Retinal pigment epithelial cell (primary cell): ENCODE data around the gene RAD9A.
A peak's percentile ranks its signal among the peaks of the same experiment; 100 is the strongest.
"Not testable (repeated sequence)": the region's sequence is repeated elsewhere in the genome, so short reads cannot be mapped to it uniquely, and the experiment has no call there.

Experiments
- DNase-seq: peaks from one replicate; pipeline ENCODE4 v3.0.0-alpha.2; 2010; ENCODE audit warnings: low read depth
- H3K4me3 ChIP-seq: 2 replicates; pipeline ENCODE4 v1.5.1; 2011; ENCODE audit warnings: mild to moderate bottlenecking, low read length, control low read depth, moderate library complexity
- CTCF ChIP-seq: conservative IDR thresholded peaks from 2 replicates; pipeline ENCODE4 v1.5.1; 2011; ENCODE audit warnings: low read depth, low read length, control low read depth, inconsistent platforms

RAD9A gene

GRCh38 chr11:67398661-67399563 is 7.1 kb downstream of the RAD9A start:
- no peak for DNase-seq
- no peak overlapping the region for H3K4me3 ChIP-seq
- TF ChIP-seq CTCF, result no peak

- no peak for DNase-seq
- H3K4me3 ChIP-seq, result peak overlapping the region; percentile 85
- no peak for TF ChIP-seq CTCF
Observed at GRCh38 chr11:67400251-67400941, 8.6 kb downstream of the RAD9A start.

GRCh38 chr11:67400942-67401494 is 9.2 kb downstream of the RAD9A start:
- DNase-seq, result no peak
- H3K4me3 ChIP-seq, result peak overlapping the region; percentile 85
- no peak for TF ChIP-seq CTCF

GRCh38 chr11:67401495-67402191 is 9.9 kb downstream of the RAD9A start, which contains the start of gene PPP1CA:
PPP1CA (minus strand) TSS chr11:67401858; CDS start chr11:67401782, 76 bp downstream.
- no peak for DNase-seq
- no peak for TF ChIP-seq CTCF
- peak within 1 kb of the TSS; percentile 85 for H3K4me3 ChIP-seq

- H3K4me3 ChIP-seq, result peak overlapping the region; percentile 13
- not testable (repeated sequence) for DNase-seq
Observed at GRCh38 chr11:67402192-67402839, 10.5 kb downstream of the RAD9A start.

- DNase-seq, H3K4me3 ChIP-seq: not testable (repeated sequence)
Observed at GRCh38 chr11:67403085-67403484, 11.3 kb downstream of the RAD9A start.

- TF ChIP-seq CTCF, result no peak
- DNase-seq, result no peak
- H3K4me3 ChIP-seq, result no peak overlapping the region
Observed at GRCh38 chr11:67404515-67405195, 12.9 kb downstream of the RAD9A start.
